Measurements from ENCODE around the gene TSPOAP1. TPM values are rescaled to one million over a fixed set of nuclear protein-coding genes. Genes with fewer than 3 reads are reported as not detected.
A peak's percentile ranks its signal among the peaks of the same experiment; 100 is the strongest.

The TSPOAP1 gene
- total RNA-seq, 2 donors from 2014 or later, result 22.6 to 26.3 TPM

DNA sequence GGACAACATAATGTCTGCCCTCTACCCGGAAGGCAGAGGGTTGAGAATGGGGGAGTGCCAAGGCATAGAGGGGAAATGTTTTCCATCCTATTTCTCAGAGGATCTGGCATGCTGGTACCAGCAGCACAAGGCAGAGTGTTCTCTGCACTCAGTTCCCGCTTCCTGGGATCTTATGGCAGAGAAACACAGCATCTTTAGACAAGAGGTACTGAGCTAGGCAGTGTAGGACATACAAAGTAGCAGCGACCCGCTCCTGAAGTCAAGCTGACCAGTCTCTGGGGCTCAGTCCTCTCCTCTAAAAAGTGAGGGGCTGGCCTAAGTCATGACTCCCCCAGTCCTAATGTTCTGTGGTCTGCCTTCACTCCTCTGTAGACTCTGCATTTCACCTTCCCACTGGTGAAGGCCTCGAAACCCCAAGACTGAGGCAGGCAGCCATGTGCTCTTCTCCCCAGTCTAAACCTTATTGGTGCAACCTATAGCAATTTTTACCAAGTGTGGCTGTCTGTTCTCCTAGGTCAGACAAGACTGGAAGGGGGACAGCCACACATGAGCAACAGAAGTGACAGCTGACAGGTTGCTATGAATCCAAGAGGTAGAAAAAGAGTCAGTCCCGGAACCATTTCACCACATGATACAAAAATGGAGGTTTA, 11.3 kb upstream of the TSPOAP1 start:
- H3K27me3 ChIP-seq (replicated peaks; ENCODE audit: insufficient read depth), result no peaks in the 10 kb centered on the region
- H3K9me3 ChIP-seq, result no peaks in the 10 kb centered on the region
- no peak for TF ChIP-seq CTCF (IDR thresholded peaks at IDR 0.05)
- H3K4me1 ChIP-seq (ENCODE audit: control insufficient read depth in 1 of 2, low read depth in 2 of 2), result peaks cover 7 to 19% of the 10 kb centered on the region in 2 donors
- peak overlapping the region in 1 of 2 donors; percentile 50 for H3K27ac ChIP-seq
- H3K36me3 ChIP-seq, result peaks cover 2% of the 10 kb centered on the region
- DNase-seq (ENCODE audit: low spot score), result no peak
- peak overlapping the region; percentile 9 for H3K4me3 ChIP-seq
- no peak for ATAC-seq (ENCODE audit: insufficient number of reproducible peaks, low FRiP score, low read depth)

GRCh38 chr17:58338841-58339754, 10.5 kb upstream of the TSPOAP1 start:
- Histone ChIP-seq H3K4me1 (ENCODE audit: control insufficient read depth in 1 of 2, low read depth in 2 of 2) (peaks cover 7 to 19% of the 10 kb centered on the region in 2 donors), H3K27ac (peak overlapping the region in 1 of 2 donors; percentile 50), H3K4me3 (peak overlapping the region; percentile 9), H3K36me3 (no peaks in the 10 kb centered on the region), H3K27me3 (replicated peaks; ENCODE audit: insufficient read depth) (no peaks in the 10 kb centered on the region), H3K9me3 (no peaks in the 10 kb centered on the region)
- TF ChIP-seq CTCF (IDR thresholded peaks at IDR 0.05), result no peak
- no peak for ATAC-seq (ENCODE audit: insufficient number of reproducible peaks, low FRiP score, low read depth)
- DNase-seq (ENCODE audit: low spot score), result no peak

- Histone ChIP-seq H3K4me3 (peak overlapping the region; percentile 30), H3K4me1 (ENCODE audit: control insufficient read depth in 1 of 2, low read depth in 2 of 2) (peaks cover 7 to 19% of the 10 kb centered on the region in 2 donors), H3K27me3 (replicated peaks; ENCODE audit: insufficient read depth) (no peaks in the 10 kb centered on the region), H3K9me3 (no peaks in the 10 kb centered on the region), H3K36me3 (no peaks in the 10 kb centered on the region), H3K27ac (peak overlapping the region in 1 of 2 donors; percentile 58)
- TF ChIP-seq CTCF (IDR thresholded peaks at IDR 0.05), result no peak
- DNase-seq (ENCODE audit: low spot score), result no peak
- ATAC-seq (ENCODE audit: insufficient number of reproducible peaks, low FRiP score, low read depth), result no peak
These were observed 9.9 kb upstream of the TSPOAP1 start for GRCh38 chr17:58338454-58338840.

DNA sequence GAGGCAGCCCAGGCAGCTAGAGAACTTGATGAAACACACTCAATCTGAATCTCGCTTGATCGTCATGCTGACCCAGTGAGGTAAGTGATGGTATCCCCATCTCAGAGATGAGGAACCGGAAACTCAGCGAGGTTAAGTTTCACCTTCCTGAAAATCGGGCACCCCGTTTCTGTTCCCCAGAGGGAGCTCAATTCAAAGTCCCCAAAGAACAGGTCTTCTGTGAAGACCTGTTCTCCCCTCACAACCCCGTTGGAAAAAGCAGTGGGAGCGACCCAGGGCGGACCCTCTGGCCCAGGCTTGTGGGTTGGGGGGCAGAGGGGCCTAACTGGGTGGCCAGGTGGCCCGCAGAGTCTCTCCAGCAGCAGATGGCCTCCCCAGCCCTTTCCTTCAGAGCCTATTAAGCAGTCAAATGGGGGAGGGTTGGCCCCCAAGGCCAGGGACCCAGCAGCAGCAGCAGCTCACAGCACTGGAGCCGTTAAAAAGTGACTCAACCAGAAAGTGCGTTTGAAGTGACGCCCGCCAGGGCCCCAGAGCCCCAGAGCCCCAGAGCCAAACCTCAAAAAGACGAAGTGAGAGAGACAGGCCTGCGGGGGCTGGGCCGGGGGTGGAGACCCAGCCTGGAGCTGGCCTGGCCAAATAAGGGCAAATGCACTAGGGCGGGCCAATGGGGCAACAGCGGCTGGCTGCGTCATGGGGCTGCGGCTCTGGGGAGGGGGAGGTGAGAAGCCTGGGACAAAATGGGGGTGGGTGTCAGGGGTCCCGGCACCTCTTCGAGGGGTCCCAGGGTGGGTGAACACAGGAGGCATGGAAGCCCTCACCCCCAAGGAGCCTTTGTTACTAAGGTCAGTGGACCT, 9.2 kb upstream of the TSPOAP1 start:
- H3K9me3 ChIP-seq, result no peaks in the 10 kb centered on the region
- peak overlapping the region; percentile 30 for H3K4me3 ChIP-seq
- ATAC-seq (ENCODE audit: insufficient number of reproducible peaks, low FRiP score, low read depth) (no peak), DNase-seq (ENCODE audit: low spot score) (no peak)
- no peaks in the 10 kb centered on the region for H3K36me3 ChIP-seq
- H3K4me1 ChIP-seq (ENCODE audit: control insufficient read depth in 1 of 2, low read depth in 2 of 2), result peaks cover 7 to 19% of the 10 kb centered on the region in 2 donors
- TF ChIP-seq CTCF (IDR thresholded peaks at IDR 0.05), result no peak
- H3K27ac ChIP-seq, result peak overlapping the region in 1 of 2 donors; percentile 58
- H3K27me3 ChIP-seq (replicated peaks; ENCODE audit: insufficient read depth), result no peaks in the 10 kb centered on the region
